Stomach (tissue), 9 donors: ENCODE results near the gene L1CAM. TPM values are rescaled to one million over a fixed set of nuclear protein-coding genes. Genes with fewer than 3 reads are reported as not detected.

Experiments
- DNase-seq, 2 donors: peaks; one replicate each; pipeline versions ENCODE4 v3.0.0 to v3.0.0-alpha.2; 2013 to 2019
- H3K27ac ChIP-seq, 5 donors: fragments of 200-600 bp in 4 of 5; sonication (generic) in 4 of 5; one replicate each; pipeline ENCODE4 v1.5.1; 2013 to 2019; ENCODE audit warnings: mild to moderate bottlenecking in 1 of 5, moderate library complexity in 1 of 5
- H3K27me3 ChIP-seq, 3 donors: fragments of 200-600 bp; sonication (generic); one replicate each; pipeline ENCODE4 v1.5.1; 2017 to 2019; ENCODE audit warnings: mixed run types in 1 of 3
- H3K36me3 ChIP-seq, 4 donors: fragments of 200-600 bp; sonication (generic); 1 replicate in 3 of 4; 2 replicates in 1 of 4; pipeline ENCODE4 v1.5.1; 2016 to 2019
- H3K4me1 ChIP-seq, 4 donors: fragments of 200-600 bp; sonication (generic); one replicate each; pipeline ENCODE4 v1.5.1; 2016 to 2019
- H3K4me3 ChIP-seq, 4 donors: fragments of 200-600 bp; sonication (generic) in 3 of 4; one replicate each; pipeline ENCODE4 v1.5.1; 2016 to 2019; ENCODE audit warnings: mild to moderate bottlenecking in 1 of 4
- H3K9me3 ChIP-seq, 4 donors: fragments of 200-600 bp; sonication (generic); one replicate each; pipeline ENCODE4 v1.5.1; 2016 to 2019
- EP300 ChIP-seq: sonication (generic); formaldehyde crosslinking; IDR thresholded peaks from one replicate; pipeline ENCODE4 v1.6.1; 2017; ENCODE audit warnings: antibody characterized with exemption
- POLR2A ChIP-seq, 4 donors: fragments of 450-650 bp; IDR thresholded peaks; one replicate each; pipeline ENCODE4 v1.6.1; 2016; ENCODE audit warnings: antibody characterized with exemption in 4 of 4, control low read depth in 2 of 4, mild to moderate bottlenecking in 1 of 4, moderate library complexity in 1 of 4
- POLR2AphosphoS5 ChIP-seq, 3 donors: sonication (generic); formaldehyde crosslinking; IDR thresholded peaks; one replicate each; pipeline ENCODE4 v1.6.1; 2016; ENCODE audit warnings: antibody characterized with exemption in 3 of 3
- WGBS, 5 donors: extraction: QIAGEN DNeasy Blood & Tissue Kit in 3 of 5; methylation state at CpG; one replicate each; pipeline versions ENCODE4 v1.1.5 to v1.1.7; 2013 to 2018; 5-methylcytosine and 5-hydroxymethylcytosine counted together
- intact Hi-C: fragments of 100-400 bp; cut with DNase I; formaldehyde crosslinking; loops from one replicate; pipeline ENCODE4 v1.15.1; 2023; ENCODE audit warnings: low total_unique reads
- polyA plus RNA-seq, 3 donors: library from polyadenylated mRNA; stranded (reverse); fragments of 200-250 nt; gene quantifications; one replicate each; pipeline ENCODE4 v1.2.3, GENCODE V29; 2013
- total RNA-seq, 5 donors: library from RNA; depleted of rRNA; stranded (reverse); fragments of >200 nt; gene quantifications; one replicate each; pipeline versions ENCODE4 v1.1.0 to v1.2.3, GENCODE V29; 2014 to 2016
- TF ChIP-seq, protein P1 (sequence below), 7 experiments: fragments of 450-650 bp in 4 of 7; fragments of 200-600 bp in 3 of 7; sonication (generic) in 3 of 7; IDR thresholded peaks; one replicate each; pipeline ENCODE4 v1.5.1; 2016 to 2019; ENCODE audit warnings: antibody characterized with exemption in 7 of 7, control low read depth in 2 of 7, mild to moderate bottlenecking in 1 of 7
- donor health status: healthy with polysubstance abuse.
- donor health status: Bipolar disorder and iron deficiency.
- donor health status: healthy.

The L1CAM gene
- total and polyA plus RNA-seq, 8 donors: under 0.01 to 19.1 (median 2.7) TPM

DNA sequence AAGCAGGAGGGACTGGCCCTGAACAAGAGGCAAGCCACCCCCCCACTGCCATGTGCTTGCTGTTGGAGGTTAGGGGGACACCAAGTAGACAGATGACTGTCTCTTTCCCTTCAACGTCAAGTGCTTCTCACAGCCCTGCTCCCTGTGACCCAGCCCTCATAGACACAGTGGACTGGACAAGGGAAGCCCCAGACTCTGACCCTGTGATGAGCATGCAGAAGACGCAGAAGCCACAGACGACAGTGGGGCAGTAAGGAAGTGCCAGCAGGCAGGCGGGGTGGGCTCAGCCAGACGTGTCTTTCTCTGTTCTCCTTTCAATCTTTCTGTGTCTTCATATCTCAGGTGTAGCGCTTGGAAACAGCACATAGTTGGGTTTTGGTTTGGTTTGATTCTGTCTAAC is 2.4 kb upstream of the L1CAM start:
- intact Hi-C loops: no loop called here
- Histone ChIP-seq H3K4me1 (peaks cover 0 to 13% (median 9%) of the 10 kb centered on the region in 4 donors), H3K9me3 (peaks cover 0 to 8% (median 0%) of the 10 kb centered on the region in 4 donors), H3K4me3 (no peak overlapping the region), H3K27me3 (peaks cover 23 to 66% (median 49%) of the 10 kb centered on the region in 3 donors), H3K27ac (no peak overlapping the region), H3K36me3 (no peaks in the 10 kb centered on the region)
- no peak for DNase-seq
- 54 to 71% (median 66%) methylated on average over 5 to 6 of the region's 6 CpGs for WGBS, 5 donors
- TF ChIP-seq, protein P1, sequence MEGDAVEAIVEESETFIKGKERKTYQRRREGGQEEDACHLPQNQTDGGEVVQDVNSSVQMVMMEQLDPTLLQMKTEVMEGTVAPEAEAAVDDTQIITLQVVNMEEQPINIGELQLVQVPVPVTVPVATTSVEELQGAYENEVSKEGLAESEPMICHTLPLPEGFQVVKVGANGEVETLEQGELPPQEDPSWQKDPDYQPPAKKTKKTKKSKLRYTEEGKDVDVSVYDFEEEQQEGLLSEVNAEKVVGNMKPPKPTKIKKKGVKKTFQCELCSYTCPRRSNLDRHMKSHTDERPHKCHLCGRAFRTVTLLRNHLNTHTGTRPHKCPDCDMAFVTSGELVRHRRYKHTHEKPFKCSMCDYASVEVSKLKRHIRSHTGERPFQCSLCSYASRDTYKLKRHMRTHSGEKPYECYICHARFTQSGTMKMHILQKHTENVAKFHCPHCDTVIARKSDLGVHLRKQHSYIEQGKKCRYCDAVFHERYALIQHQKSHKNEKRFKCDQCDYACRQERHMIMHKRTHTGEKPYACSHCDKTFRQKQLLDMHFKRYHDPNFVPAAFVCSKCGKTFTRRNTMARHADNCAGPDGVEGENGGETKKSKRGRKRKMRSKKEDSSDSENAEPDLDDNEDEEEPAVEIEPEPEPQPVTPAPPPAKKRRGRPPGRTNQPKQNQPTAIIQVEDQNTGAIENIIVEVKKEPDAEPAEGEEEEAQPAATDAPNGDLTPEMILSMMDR (IDR thresholded peaks at IDR 0.05): no peak
- TF ChIP-seq POLR2A (IDR thresholded peaks at IDR 0.05) (no peak), POLR2AphosphoS5 (IDR thresholded peaks at IDR 0.05) (no peak)

- Histone ChIP-seq H3K27ac (no peak overlapping the region), H3K4me3 (no peak overlapping the region), H3K27me3 (peaks cover 27 to 71% (median 59%) of the 10 kb centered on the region in 3 donors), H3K4me1 (peaks cover 0 to 13% (median 9%) of the 10 kb centered on the region in 4 donors), H3K36me3 (no peaks in the 10 kb centered on the region), H3K9me3 (peaks cover 0 to 8% (median 0%) of the 10 kb centered on the region in 4 donors)
- intact Hi-C loops: no loop called here
- DNase-seq: no peak
- TF ChIP-seq EP300: no peak
- no peak for TF ChIP-seq POLR2A (IDR thresholded peaks at IDR 0.05)
- no peak for TF ChIP-seq POLR2AphosphoS5 (IDR thresholded peaks at IDR 0.05)
- TF ChIP-seq, protein P1 (IDR thresholded peaks at IDR 0.05): no peak
- 63 to 69% (median 67%) methylated on average over 7 to 8 of the region's 8 CpGs for whole genome bisulfite sequencing, 5 donors
These were observed 1.4 kb upstream of the L1CAM start for GRCh38 chrX:153887385-153887784.

DNA sequence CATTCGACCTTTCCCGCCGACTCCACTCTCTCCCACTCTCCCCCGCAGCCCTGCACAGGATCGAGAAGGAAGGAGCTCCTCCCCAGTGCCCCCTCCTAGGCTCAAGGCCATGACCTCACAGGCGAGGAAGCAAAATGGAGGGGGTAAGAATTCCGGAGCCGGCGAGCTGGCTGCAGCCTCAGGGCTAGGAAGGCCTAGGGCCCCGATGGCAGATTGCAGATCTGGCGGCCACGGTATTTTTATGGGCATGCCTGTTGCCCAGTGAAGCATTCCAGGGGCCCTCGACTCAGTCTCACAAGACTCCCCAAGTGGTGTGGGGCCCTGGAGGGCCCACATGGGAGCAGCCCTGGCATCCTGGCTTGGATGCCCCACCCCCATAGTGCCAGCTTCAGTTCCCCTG is 942 bp upstream of the L1CAM start:
- H3K36me3 ChIP-seq: no peaks in the 10 kb centered on the region
- no peak for TF ChIP-seq EP300
- no peak for TF ChIP-seq POLR2AphosphoS5 (IDR thresholded peaks at IDR 0.05)
- no peak for TF ChIP-seq POLR2A (IDR thresholded peaks at IDR 0.05)
- TF ChIP-seq, protein P1 (IDR thresholded peaks at IDR 0.05): no peak
- H3K4me3 ChIP-seq: no peak overlapping the region
- WGBS, 5 donors: 28 to 48% (median 40%) methylated on average over 11 to 13 of the region's 13 CpGs; no CpG with 5 or more reads in 1 of the 5 donors
- H3K27ac ChIP-seq: no peak overlapping the region
- peaks cover 31 to 73% (median 64%) of the 10 kb centered on the region in 3 donors for H3K27me3 ChIP-seq
- intact Hi-C loops: no loop called here
- DNase-seq: no peak
- H3K9me3 ChIP-seq: peaks cover 0 to 8% (median 0%) of the 10 kb centered on the region in 4 donors
- H3K4me1 ChIP-seq: peaks cover 0 to 13% (median 9%) of the 10 kb centered on the region in 4 donors

- peaks cover 0 to 6% (median 0%) of the 10 kb centered on the region in 4 donors for H3K9me3 ChIP-seq
- H3K36me3 ChIP-seq: no peaks in the 10 kb centered on the region
- peak overlapping the region; percentile 15 to 33 (median 21) for H3K4me3 ChIP-seq
- H3K4me1 ChIP-seq: peaks cover 0 to 13% (median 9%) of the 10 kb centered on the region in 4 donors
- intact Hi-C loops: no loop called here
- DNase-seq: no peak
- H3K27ac ChIP-seq: no peak overlapping the region
- TF ChIP-seq, protein P1 (IDR thresholded peaks at IDR 0.05): no peak
- TF ChIP-seq EP300: no peak
- no peak for TF ChIP-seq POLR2AphosphoS5 (IDR thresholded peaks at IDR 0.05)
- no peak for TF ChIP-seq POLR2A (IDR thresholded peaks at IDR 0.05)
- 7 to 32% (median 19%) methylated on average over 25 to 32 of the region's 32 CpGs; no CpG with 5 or more reads in 1 of the 5 donors for WGBS, 5 donors
- H3K27me3 ChIP-seq: peaks cover 35 to 81% (median 79%) of the 10 kb centered on the region in 3 donors
These were observed 675 bp downstream of the L1CAM start for GRCh38 chrX:153885208-153885787.
